Measurements from ENCODE around the gene TARBP1.
"Not testable (repeated sequence)": the region's sequence is repeated elsewhere in the genome, so short reads cannot be mapped to it uniquely, and the experiment has no call there.

Gene TARBP1

GRCh38 chr1:234478481-234479309 lies at the start of gene TARBP1:
TSS of gene TARBP1 (minus strand) at chr1:234479179. CDS start at chr1:234479103, 76 bp downstream.
- peak; percentile 66 for DNase-seq

- DNase-seq, result no peak
Measured at GRCh38 chr1:234528074-234528865, 49.3 kb upstream of the TARBP1 start.

GRCh38 chr1:234527346-234527745 lies 48.4 kb upstream of the TARBP1 start:
- DNase-seq, result no peak

- no peak for DNase-seq
Measured at GRCh38 chr1:234526922-234527321, 47.9 kb upstream of the TARBP1 start.

GRCh38 chr1:234525099-234525799 lies 46.3 kb upstream of the TARBP1 start:
- DNase-seq, result no peak

- no peak for DNase-seq
Measured at GRCh38 chr1:234521836-234522235, 42.9 kb upstream of the TARBP1 start.

GRCh38 chr1:234520908-234521817 lies 42.2 kb upstream of the TARBP1 start:
- DNase-seq, result no peak

- DNase-seq, result no peak
Measured at GRCh38 chr1:234519506-234519905, 40.5 kb upstream of the TARBP1 start.

GRCh38 chr1:234518876-234519275 lies 39.9 kb upstream of the TARBP1 start:
- DNase-seq, result no peak

GRCh38 chr1:234518086-234518485 lies 39.1 kb upstream of the TARBP1 start:
- not testable (repeated sequence) for DNase-seq

- no peak for DNase-seq
Measured at GRCh38 chr1:234517110-234517802, 38.3 kb upstream of the TARBP1 start.

GRCh38 chr1:234515821-234516241 lies 36.9 kb upstream of the TARBP1 start:
- no peak for DNase-seq

- DNase-seq, result no peak
Measured at GRCh38 chr1:234515411-234515810, 36.4 kb upstream of the TARBP1 start.

- no peak for DNase-seq
Measured at GRCh38 chr1:234512451-234512861, 33.5 kb upstream of the TARBP1 start.

- DNase-seq, result no peak
Measured at GRCh38 chr1:234509457-234510328, 30.7 kb upstream of the TARBP1 start.

GRCh38 chr1:234507626-234508387 lies 28.8 kb upstream of the TARBP1 start:
- no peak for DNase-seq

- no peak for DNase-seq
Measured at GRCh38 chr1:234507089-234507488, 28.1 kb upstream of the TARBP1 start.

- DNase-seq, result no peak
Measured at GRCh38 chr1:234505769-234506102, 26.8 kb upstream of the TARBP1 start.

- DNase-seq, result no peak
Measured at GRCh38 chr1:234504969-234505768, 26.2 kb upstream of the TARBP1 start.

Data from stimulated activated CD4-positive, alpha-beta T cell treated with anti-CD3 and anti-CD28 coated beads, Interleukin-1b, Interleukin-23, amount 100 ng/mL, for 48 hours (primary cell).